H9 (cell line): ENCODE results near the gene GNAS-AS1. TPM values are rescaled to one million over a fixed set of nuclear protein-coding genes. Genes with fewer than 3 reads are reported as not detected.

Experiments
- DNase-seq: peaks from one replicate; pipeline ENCODE4 v3.0.0-alpha.2; 2017
- H2AFZ ChIP-seq: one replicate; pipeline ENCODE4 v1.6.1; 2013; ENCODE audit warnings: mild to moderate bottlenecking, low read length, control low read depth, moderate library complexity
- H2AK5ac ChIP-seq: 2 replicates; pipeline ENCODE4 v1.6.1; 2013; ENCODE audit warnings: low read length, control low read depth, mixed read lengths; ENCODE audit not compliant: insufficient read length
- H2BK120ac ChIP-seq: one replicate; pipeline ENCODE4 v1.6.1; 2013; ENCODE audit warnings: low read depth, mild to moderate bottlenecking, low read length, control low read depth, inconsistent platforms; ENCODE audit not compliant: poor library complexity, severe bottlenecking
- H2BK12ac ChIP-seq: 2 replicates; pipeline ENCODE4 v1.6.1; 2013; ENCODE audit warnings: low read length, control low read depth, mixed read lengths, low read depth; ENCODE audit not compliant: insufficient read length
- H2BK15ac ChIP-seq: 2 replicates; pipeline ENCODE4 v1.6.1; 2013; ENCODE audit warnings: low read depth, low read length, control low read depth
- H2BK20ac ChIP-seq: one replicate; pipeline ENCODE4 v1.6.1; 2013; ENCODE audit warnings: low read depth, mild to moderate bottlenecking, low read length, control low read depth, inconsistent platforms; ENCODE audit not compliant: poor library complexity, severe bottlenecking
- H2BK5ac ChIP-seq: 2 replicates; pipeline ENCODE4 v1.6.1; 2013; ENCODE audit warnings: low read length, control low read depth, mixed read lengths; ENCODE audit not compliant: insufficient read length
- H3K14ac ChIP-seq: 2 replicates; pipeline ENCODE4 v1.6.1; 2013; ENCODE audit warnings: low read length, control low read depth; ENCODE audit not compliant: insufficient read depth
- H3K18ac ChIP-seq: 2 replicates; pipeline ENCODE4 v1.6.1; 2013; ENCODE audit warnings: low read depth, mild to moderate bottlenecking, mixed read lengths, low read length, control low read depth; ENCODE audit not compliant: insufficient read length
- H3K23ac ChIP-seq: 2 replicates; pipeline ENCODE4 v1.6.1; 2013; ENCODE audit warnings: low read length, control low read depth, mixed read lengths, low read depth; ENCODE audit not compliant: insufficient read length
- H3K23me2 ChIP-seq: 2 replicates; pipeline ENCODE4 v1.6.1; 2013; ENCODE audit warnings: low read depth, mild to moderate bottlenecking, mixed read lengths, low read length, control low read depth; ENCODE audit not compliant: insufficient read length, poor library complexity, severe bottlenecking
- H3K27ac ChIP-seq: 2 replicates; pipeline ENCODE4 v1.5.1; 2013; ENCODE audit warnings: low read length, control low read depth, mixed read lengths, low read depth; ENCODE audit not compliant: insufficient read length
- H3K27me3 ChIP-seq: 2 replicates; pipeline ENCODE4 v1.6.1; 2013; ENCODE audit warnings: low read length, control low read depth, inconsistent platforms; ENCODE audit not compliant: insufficient read depth
- H3K4ac ChIP-seq: 2 replicates; pipeline ENCODE4 v1.6.1; 2013; ENCODE audit warnings: low read depth, mild to moderate bottlenecking, control low read depth, inconsistent platforms, low read length, moderate library complexity
- H3K4me1 ChIP-seq: 2 replicates; pipeline ENCODE4 v1.6.1; 2013; ENCODE audit warnings: low read length, control low read depth, inconsistent platforms; ENCODE audit not compliant: insufficient read depth
- H3K4me2 ChIP-seq: 2 replicates; pipeline ENCODE4 v1.6.1; 2013; ENCODE audit warnings: low read length, control low read depth, mixed read lengths; ENCODE audit not compliant: insufficient read length, insufficient read depth
- H3K56ac ChIP-seq: 2 replicates; pipeline ENCODE4 v1.6.1; 2013; ENCODE audit warnings: low read depth, mild to moderate bottlenecking, mixed read lengths, low read length, control low read depth; ENCODE audit not compliant: insufficient read length
- H3K79me1 ChIP-seq: 2 replicates; pipeline ENCODE4 v1.6.1; 2013; ENCODE audit warnings: low read depth, mild to moderate bottlenecking, moderate library complexity, low read length, control low read depth, inconsistent platforms; ENCODE audit not compliant: insufficient read depth, poor library complexity, severe bottlenecking
- H3K79me2 ChIP-seq: 2 replicates; pipeline ENCODE4 v1.6.1; 2013; ENCODE audit warnings: low read length, control low read depth, inconsistent platforms; ENCODE audit not compliant: insufficient read depth
- H3K9ac ChIP-seq: 2 replicates; pipeline ENCODE4 v1.6.1; 2013; ENCODE audit warnings: low read length, control low read depth, mixed read lengths; ENCODE audit not compliant: insufficient read length; ENCODE audit errors: extremely low read depth
- H3K9me3 ChIP-seq: one replicate; pipeline ENCODE4 v1.6.1; 2013; ENCODE audit warnings: low read depth, low read length, inconsistent platforms; ENCODE audit not compliant: control insufficient read depth
- H3T11ph ChIP-seq: one replicate; pipeline ENCODE4 v1.6.1; 2013; ENCODE audit warnings: mild to moderate bottlenecking, low read length, control low read depth, inconsistent platforms
- H4K20me1 ChIP-seq: one replicate; pipeline ENCODE4 v1.6.1; 2013; ENCODE audit not compliant: control insufficient read depth, insufficient read length, insufficient read depth
- H4K5ac ChIP-seq: 2 replicates; pipeline ENCODE4 v1.6.1; 2013; ENCODE audit warnings: low read depth, mild to moderate bottlenecking, mixed read lengths, low read length, control low read depth; ENCODE audit not compliant: insufficient read length
- H4K8ac ChIP-seq: replicated peaks from 2 replicates; pipeline ENCODE4 v1.6.1; 2013; ENCODE audit warnings: low read length, control low read depth, mixed read lengths, low read depth; ENCODE audit not compliant: insufficient read length
- H4K91ac ChIP-seq: 2 replicates; pipeline ENCODE4 v1.6.1; 2013; ENCODE audit warnings: low read depth, mild to moderate bottlenecking, moderate library complexity, mixed read lengths, low read length, control low read depth; ENCODE audit not compliant: insufficient read length
- H3K27ac Mint-ChIP-seq, 3 experiments: 2 replicates in 2 of 3; 3 replicates in 1 of 3; pipeline ENCODE4 v1.8.0; 2020 to 2021; ENCODE audit warnings: mixed read lengths in 3 of 3, mild to moderate bottlenecking in 1 of 3, moderate library complexity in 1 of 3
- H3K27me3 Mint-ChIP-seq: 2 replicates; pipeline ENCODE4 v1.8.0; 2021; ENCODE audit warnings: low read depth, mild to moderate bottlenecking, moderate library complexity, mixed read lengths
- H3K36me3 Mint-ChIP-seq, 3 experiments: 2 replicates in 2 of 3; 3 replicates in 1 of 3; pipeline ENCODE4 v1.8.0; 2020 to 2021; ENCODE audit warnings: low read depth in 3 of 3, mixed read lengths in 3 of 3; ENCODE audit not compliant: insufficient read depth in 1 of 3
- H3K4me1 Mint-ChIP-seq, 2 experiments: 2 replicates each; pipeline ENCODE4 v1.8.0; 2020; ENCODE audit warnings: mixed read lengths in 2 of 2
- H3K4me3 Mint-ChIP-seq, 2 experiments: 2 replicates in 1 of 2; 3 replicates in 1 of 2; pipeline ENCODE4 v1.8.0; 2020 to 2021; ENCODE audit warnings: mild to moderate bottlenecking in 2 of 2, mixed read lengths in 2 of 2, moderate library complexity in 1 of 2
- H3K9me3 Mint-ChIP-seq, 2 experiments: 2 replicates in 1 of 2; 3 replicates in 1 of 2; pipeline ENCODE4 v1.8.0; 2020; ENCODE audit warnings: mild to moderate bottlenecking in 2 of 2, mixed read lengths in 2 of 2, moderate library complexity in 1 of 2
- CTCF ChIP-seq: fragments of 200-600 bp; sonication (generic); conservative IDR thresholded peaks from 3 replicates; pipeline ENCODE4 v1.8.0; 2021; ENCODE audit warnings: antibody characterized with exemption, mild to moderate bottlenecking
- WGBS: extraction: QIAGEN DNeasy Blood & Tissue Kit; methylation state at CpG from one replicate; pipeline ENCODE4 v1.1.7; 2013; ENCODE audit warnings: missing lambda C conversion rate, low lambda C conversion rate, mixed read lengths; ENCODE audit not compliant: insufficient read length; ENCODE audit errors: extremely low coverage; 5-methylcytosine and 5-hydroxymethylcytosine counted together
- total RNA-seq: library from RNA; stranded (reverse); gene quantifications from 2 replicates; pipeline ENCODE4 v1.2.1, GENCODE V29; 2021

Gene GNAS-AS1
- total RNA-seq, 1 experiment from 2014 or later, result 11.3 TPM

DNA sequence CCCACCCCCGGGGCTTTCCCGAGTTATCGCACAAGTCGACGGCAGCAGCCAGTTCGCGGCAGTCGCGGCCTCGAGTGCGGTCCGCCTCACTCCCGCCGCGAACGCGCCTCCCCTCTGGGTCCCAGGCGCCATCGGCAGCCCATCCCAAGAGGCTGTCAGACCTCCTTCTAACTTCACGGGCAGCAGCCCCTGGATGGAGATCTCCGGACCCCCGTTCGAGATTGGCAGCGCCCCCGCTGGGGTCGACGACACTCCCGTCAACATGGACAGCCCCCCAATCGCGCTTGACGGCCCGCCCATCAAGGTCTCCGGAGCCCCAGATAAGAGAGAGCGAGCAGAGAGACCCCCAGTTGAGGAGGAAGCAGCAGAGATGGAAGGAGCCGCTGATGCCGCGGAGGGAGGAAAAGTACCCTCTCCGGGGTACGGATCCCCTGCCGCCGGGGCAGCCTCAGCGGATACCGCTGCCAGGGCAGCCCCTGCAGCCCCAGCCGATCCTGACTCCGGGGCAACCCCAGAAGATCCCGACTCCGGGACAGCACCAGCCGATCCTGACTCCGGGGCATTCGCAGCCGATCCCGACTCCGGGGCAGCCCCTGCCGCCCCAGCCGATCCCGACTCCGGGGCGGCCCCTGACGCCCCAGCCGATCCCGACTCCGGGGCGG, 3.4 kb upstream of the GNAS-AS1 start:
- TF ChIP-seq CTCF, result no peak
- peaks cover 13 to 32% (median 21%) of the 10 kb centered on the region in 3 experiments for H3K36me3 Mint-ChIP-seq
- no peak overlapping the region for H4K5ac ChIP-seq

More for the DNA sequence above, 3.4 kb upstream of the GNAS-AS1 start:
- Histone ChIP-seq H4K20me1 (no peaks in the 10 kb centered on the region), H3K79me1 (no peaks in the 10 kb centered on the region), H2BK5ac (no peak overlapping the region), H2AK5ac (no peak overlapping the region), H3T11ph (no peak overlapping the region), H4K91ac (no peak overlapping the region), H3K27me3 (peaks cover 35% of the 10 kb centered on the region; the same call in 1 of the 2 replicates), H3K14ac (no peak overlapping the region), H3K27ac (no peak overlapping the region), H2AFZ (no peak overlapping the region), H3K18ac (no peak overlapping the region), H3K4ac (no peak overlapping the region), H2BK15ac (no peak overlapping the region), H4K8ac (no peak overlapping the region), H2BK12ac (no peak overlapping the region), H3K9me3 (no peaks in the 10 kb centered on the region), H2BK120ac (no peak overlapping the region), H3K9ac (no peak overlapping the region), H3K79me2 (peaks cover 12% of the 10 kb centered on the region; the same call in 1 of the 2 replicates), H3K23me2 (peaks cover 33% of the 10 kb centered on the region), H3K23ac (no peak overlapping the region), H3K56ac (no peak overlapping the region), H2BK20ac (no peak overlapping the region), H3K4me2 (peak overlapping the region; percentile 54), H3K4me1 (peaks cover 2% of the 10 kb centered on the region; the same call in 1 of the 2 replicates)
- Mint-ChIP-seq H3K27ac (no peak overlapping the region), H3K9me3 (peaks cover 14 to 19% of the 10 kb centered on the region in 2 experiments), H3K27me3 (peaks cover 85% of the 10 kb centered on the region), H3K4me1 (peaks cover 37 to 49% of the 10 kb centered on the region in 2 experiments), H3K4me3 (peak overlapping the region; percentile 53 to 83)
- WGBS, result no CpG with 5 or more reads among the region's 63 CpGs
- DNase-seq, result no peak
